GM12878 (cell line): ENCODE measurements around the gene CHRM5. TPM values are rescaled to one million over a fixed set of nuclear protein-coding genes. Genes with fewer than 3 reads are reported as not detected.

Experiments
- ATAC-seq: fragments of 200-7000 bp; cut with Tn5 transposase; 3 replicates; pipeline ENCODE4 v1.9.1; 2020; ENCODE audit warnings: mild to moderate bottlenecking, moderate library complexity
- BruUV-seq: library from RNA; stranded (reverse); fragments of 400-500 nt; replicated peaks from 2 replicates; lab custom pipeline; 2021; lab: Mats Ljungman, UMichigan
- CTCF ChIA-PET: fragments of 300-600 bp; sonication (Branson Sonifier 250); formaldehyde crosslinking; extraction: SDS; loops from one replicate; lab custom pipeline; 2021; ENCODE audit warnings: inconsistent platforms; lab: Yijun Ruan, JAX
- POLR2A ChIA-PET: fragments of 350-600 bp; formaldehyde crosslinking; extraction: SDS; loops from one replicate; lab custom pipeline; 2021; ENCODE audit warnings: inconsistent platforms; lab: Charles Lee
- RAD21 ChIA-PET: fragments of 300-600 bp; sonication (Branson Sonifier 250); formaldehyde crosslinking; loops from one replicate; lab custom pipeline; 2023; ENCODE audit warnings: antibody characterized with exemption; ENCODE audit not compliant: unreplicated experiment; lab: Charles Lee
- SMC1A ChIA-PET: fragments of 300-600 bp; sonication (Branson Sonifier 250); formaldehyde crosslinking; loops from one replicate; lab custom pipeline; 2023; ENCODE audit not compliant: unreplicated experiment, uncharacterized antibody; lab: Charles Lee
- DNase-seq: peaks from one replicate; pipeline ENCODE4 v3.0.0-alpha.2; 2011; ENCODE audit warnings: low read depth, low spot score
- FAIRE-seq: peaks from 3 replicates; lab custom pipeline; 2011; peaks lifted over from hg19 to GRCh38; lab: Jason Lieb, UNC
- H2AFZ ChIP-seq: 2 replicates; pipeline ENCODE4 v1.6.0; 2011; ENCODE audit warnings: low read depth, low read length, control low read depth; ENCODE audit not compliant: control insufficient read depth
- H3K27ac ChIP-seq: 2 replicates; pipeline ENCODE4 v1.5.1; 2011; ENCODE audit warnings: control low read depth; ENCODE audit not compliant: control insufficient read depth, insufficient read depth
- H3K27me3 ChIP-seq, 2 experiments: replicated peaks in 1 of 2; 2 replicates each; pipeline versions ENCODE4 v1.6.0 to v1.6.1; 2011; ENCODE audit warnings: low read length in 1 of 2; ENCODE audit not compliant: control insufficient read depth in 2 of 2, insufficient read depth in 2 of 2
- H3K36me3 ChIP-seq, 2 experiments: 2 replicates each; pipeline ENCODE4 v1.5.1; 2011; ENCODE audit warnings: low read length in 1 of 2; ENCODE audit not compliant: control insufficient read depth in 2 of 2, insufficient read depth in 2 of 2
- H3K4me1 ChIP-seq: 2 replicates; pipeline ENCODE4 v1.6.1; 2011; ENCODE audit warnings: mild to moderate bottlenecking, low read length, moderate library complexity, mixed read lengths; ENCODE audit not compliant: control insufficient read depth, insufficient read depth
- H3K4me2 ChIP-seq: 2 replicates; pipeline ENCODE4 v1.6.0; 2011; ENCODE audit warnings: control low read depth; ENCODE audit not compliant: control insufficient read depth, insufficient read depth
- H3K4me3 ChIP-seq: fragments of 200-600 bp; sonication (generic); 2 replicates; pipeline ENCODE4 v1.5.1; 2016
- H3K79me2 ChIP-seq: 2 replicates; pipeline ENCODE4 v1.6.0; 2011; ENCODE audit warnings: low read length; ENCODE audit not compliant: control insufficient read depth, insufficient read depth
- H3K9ac ChIP-seq: 2 replicates; pipeline ENCODE4 v1.8.0; 2011; ENCODE audit warnings: low read length, control low read depth, mixed read lengths; ENCODE audit not compliant: control insufficient read depth, insufficient read depth
- H3K9me3 ChIP-seq: replicated peaks from 3 replicates; pipeline ENCODE4 v1.5.1; 2011; ENCODE audit warnings: mild to moderate bottlenecking, low read length; ENCODE audit not compliant: control insufficient read depth, insufficient read depth
- H4K20me1 ChIP-seq: 2 replicates; pipeline ENCODE4 v1.6.0; 2011; ENCODE audit not compliant: control insufficient read depth, insufficient read depth
- ATF7 ChIP-seq: fragments of 450-650 bp; IDR thresholded peaks from 2 replicates; pipeline ENCODE4 v1.6.1; 2016; ENCODE audit warnings: low read depth, mild to moderate bottlenecking
- GABPA ChIP-seq: IDR thresholded peaks from 2 replicates; pipeline ENCODE4 v1.6.1; 2014; ENCODE audit warnings: antibody characterized with exemption, low read depth, mild to moderate bottlenecking, inconsistent platforms
- NR2C2 ChIP-seq: IDR thresholded peaks from 2 replicates; pipeline ENCODE4 v1.6.1; 2011; ENCODE audit warnings: borderline replicate concordance, low read depth; ENCODE audit not compliant: control insufficient read depth, insufficient read length
- NRF1 ChIP-seq: conservative IDR thresholded peaks from 2 replicates; pipeline ENCODE4 v1.6.1; 2011; ENCODE audit warnings: mild to moderate bottlenecking, low read depth, low read length, improper control_type of control experiment
- PAX5 ChIP-seq: IDR thresholded peaks from 2 replicates; pipeline ENCODE4 v1.6.1; 2011; ENCODE audit warnings: low read depth, low read length, borderline replicate concordance
- REST ChIP-seq: IDR thresholded peaks from 2 replicates; pipeline ENCODE4 v1.6.1; 2012; ENCODE audit warnings: mild to moderate bottlenecking, low read depth, low read length
- SIX5 ChIP-seq: IDR thresholded peaks from 2 replicates; pipeline ENCODE4 v1.6.1; 2011; ENCODE audit warnings: mild to moderate bottlenecking, low read depth, low read length, moderate library complexity; ENCODE audit not compliant: severe bottlenecking
- SRF ChIP-seq, 2 experiments: IDR thresholded peaks; 2 replicates each; pipeline ENCODE4 v1.6.1; 2011; ENCODE audit warnings: low read depth in 2 of 2, low read length in 2 of 2, mild to moderate bottlenecking in 1 of 2, moderate library complexity in 1 of 2
- TAF1 ChIP-seq: IDR thresholded peaks from 2 replicates; pipeline ENCODE4 v1.6.1; 2011; ENCODE audit warnings: mild to moderate bottlenecking, low read depth, low read length, borderline replicate concordance
- ZNF207 ChIP-seq: fragments of 450-650 bp; IDR thresholded peaks from 2 replicates; pipeline ENCODE4 v1.6.1; 2014; ENCODE audit warnings: antibody characterized with exemption, mild to moderate bottlenecking, borderline replicate concordance
- ZNF217 ChIP-seq: fragments of 450-650 bp; IDR thresholded peaks from 2 replicates; pipeline ENCODE4 v1.6.1; 2017; ENCODE audit warnings: antibody characterized with exemption, mild to moderate bottlenecking
- WGBS: methylation state at CpG from one replicate; pipeline ENCODE4 v1.1.6; 2016; ENCODE audit warnings: low lambda C conversion rate; ENCODE audit not compliant: insufficient replicate concordance, insufficient coverage; ENCODE audit errors: missing lambda C conversion rate; 5-methylcytosine and 5-hydroxymethylcytosine counted together
- in situ Hi-C: fragments of 300-500 bp; cut with MboI; formaldehyde crosslinking; loops from 9 replicates; pipeline ENCODE4 v1.14.3; 2018; ENCODE audit warnings: mixed read lengths
- intact Hi-C: fragments of 100-400 bp; cut with micrococcal nuclease; formaldehyde crosslinking; loops from one replicate; pipeline ENCODE4 v1.14.2; 2022; ENCODE audit not compliant: unreplicated experiment
- polyA plus RNA-seq, 11 experiments: library from polyadenylated mRNA; depleted of rRNA in 4 of 11; unstranded in 6 of 11; stranded (reverse) in 5 of 11; fragments of >200 nt; fragmentation: Nextera tagmentation in 4 of 11; fragmentation: Illumina TruSeq in 1 of 11; extraction: Ambion mirVana in 4 of 11; extraction: Trizol in 1 of 11; gene quantifications; 1 replicate in 1 of 11; 2 replicates in 10 of 11; pipeline versions ENCODE4 v1.2.1 to v1.2.3, GENCODE V29; 2011 to 2016; ENCODE audit warnings: inconsistent platforms in 2 of 11, missing spikeins in 2 of 11, low read depth in 1 of 11
- total RNA-seq, 4 experiments: library from RNA; depleted of rRNA in 3 of 4; stranded (reverse); fragments of >200 nt in 3 of 4; fragmentation: Illumina TruSeq in 1 of 4; extraction: Trizol in 1 of 4; gene quantifications; 2 replicates each; pipeline versions ENCODE4 v1.2.1 to v1.2.3, GENCODE V29; 2013 to 2021
- TF ChIP-seq, protein P1 (sequence below): IDR thresholded peaks from 2 replicates; pipeline ENCODE4 v1.6.1; 2012; ENCODE audit warnings: low read length, inconsistent platforms

Gene CHRM5
- total and polyA plus RNA-seq, 10 of the 15 experiments (the other 5 are each of a cell fraction or from before 2014, with no cell fraction given): 0.01 to 0.10 (median 0.04) TPM; not detected in 6

GRCh38 chr15:34059476-34059875 lies 91.2 kb downstream of the CHRM5 start:
- H3K4me1 ChIP-seq: no peaks in the 10 kb centered on the region
- H4K20me1 ChIP-seq: no peaks in the 10 kb centered on the region
- no peak overlapping the region for H2AFZ ChIP-seq
- WGBS: 10% methylated on average over 2 of the region's 2 CpGs
- SMC1A ChIA-PET: interaction anchor here (0.9 to 1.1 kb wide), 2 partner anchors 12 to 150 kb away, joined by 3 to 4 read pairs; partner anchors contain the start of gene KATNBL1
- H3K4me3 ChIP-seq: no peak overlapping the region
- FAIRE-seq (no peak), ATAC-seq (no peak), DNase-seq (no peak)
- no peak overlapping the region for H3K4me2 ChIP-seq
- H3K27ac ChIP-seq: no peak overlapping the region
- no peaks in the 10 kb centered on the region for H3K27me3 ChIP-seq
- H3K79me2 ChIP-seq: no peaks in the 10 kb centered on the region
- RAD21 ChIA-PET: no interaction called here
- CTCF ChIA-PET: interaction anchor here (1.1 to 2.8 kb wide), 6 partner anchors 20 to 150 kb away, joined by 3 to 36 read pairs (median 4); partner anchors contain the start of gene KATNBL1
- BruUV-seq: no TSS peak
- H3K9me3 ChIP-seq: no peaks in the 10 kb centered on the region
- in situ Hi-C loops: loop anchor here (25.0 kb wide), 1 partner anchor 528 kb away; the partner anchor contains the start of gene GOLGA8B
- POLR2A ChIA-PET: no interaction called here
- intact Hi-C loops: no loop called here
- no peaks in the 10 kb centered on the region for H3K36me3 ChIP-seq
- no peak overlapping the region for H3K9ac ChIP-seq
- TF ChIP-seq TAF1: no peak
- no peak for TF ChIP-seq SRF (IDR thresholded peaks at IDR 0.05; ENCODE audit: low read depth in 2 of 2, low read length in 2 of 2)
- TF ChIP-seq NRF1: no peak
- TF ChIP-seq PAX5: no peak
- TF ChIP-seq, protein P1, sequence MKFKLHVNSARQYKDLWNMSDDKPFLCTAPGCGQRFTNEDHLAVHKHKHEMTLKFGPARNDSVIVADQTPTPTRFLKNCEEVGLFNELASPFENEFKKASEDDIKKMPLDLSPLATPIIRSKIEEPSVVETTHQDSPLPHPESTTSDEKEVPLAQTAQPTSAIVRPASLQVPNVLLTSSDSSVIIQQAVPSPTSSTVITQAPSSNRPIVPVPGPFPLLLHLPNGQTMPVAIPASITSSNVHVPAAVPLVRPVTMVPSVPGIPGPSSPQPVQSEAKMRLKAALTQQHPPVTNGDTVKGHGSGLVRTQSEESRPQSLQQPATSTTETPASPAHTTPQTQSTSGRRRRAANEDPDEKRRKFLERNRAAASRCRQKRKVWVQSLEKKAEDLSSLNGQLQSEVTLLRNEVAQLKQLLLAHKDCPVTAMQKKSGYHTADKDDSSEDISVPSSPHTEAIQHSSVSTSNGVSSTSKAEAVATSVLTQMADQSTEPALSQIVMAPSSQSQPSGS: no peak
- no peak for TF ChIP-seq ATF7
- TF ChIP-seq ZNF207: no peak
- TF ChIP-seq NR2C2: no peak
- TF ChIP-seq SIX5: no peak
- TF ChIP-seq ZNF217: no peak
- TF ChIP-seq GABPA: no peak
- no peak for TF ChIP-seq REST
